ENCODE results near the gene KCNN4.
A peak's percentile ranks its signal among the peaks of the same experiment; 100 is the strongest.

DNA sequence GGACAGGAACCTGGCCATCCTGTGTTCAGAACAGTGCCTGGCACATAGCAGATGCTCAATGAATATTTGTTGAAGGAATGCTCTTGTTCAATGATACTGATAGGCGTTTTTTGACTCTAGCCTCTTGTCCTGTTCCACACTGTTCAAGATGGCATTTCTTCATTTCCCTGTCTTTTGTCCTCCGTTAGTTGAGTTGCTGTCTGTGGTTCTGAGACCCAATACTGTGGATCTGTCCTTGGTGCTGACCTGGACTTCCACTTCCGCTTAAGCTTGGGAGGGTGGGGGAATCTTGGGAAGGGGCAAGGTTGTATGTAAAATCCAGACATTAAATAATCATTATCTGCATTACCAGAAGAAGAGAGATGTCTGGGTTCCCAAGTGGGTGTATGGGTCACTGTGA is 8.3 kb upstream of the KCNN4 start:
- no peak for TF ChIP-seq RAD21 (IDR thresholded peaks at IDR 0.05)
- TF ChIP-seq, protein P1, sequence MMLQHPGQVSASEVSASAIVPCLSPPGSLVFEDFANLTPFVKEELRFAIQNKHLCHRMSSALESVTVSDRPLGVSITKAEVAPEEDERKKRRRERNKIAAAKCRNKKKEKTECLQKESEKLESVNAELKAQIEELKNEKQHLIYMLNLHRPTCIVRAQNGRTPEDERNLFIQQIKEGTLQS (IDR thresholded peaks at IDR 0.05), result no peak
- no peak for TF ChIP-seq CTCF (IDR thresholded peaks at IDR 0.05; ENCODE audit: low read depth, low read length, missing input control)
- no peak for TF ChIP-seq TAF1 (conservative IDR thresholded peaks at IDR 0.05)
- TF ChIP-seq JUND (IDR thresholded peaks at IDR 0.05), result no peak
- TF ChIP-seq, protein P2, sequence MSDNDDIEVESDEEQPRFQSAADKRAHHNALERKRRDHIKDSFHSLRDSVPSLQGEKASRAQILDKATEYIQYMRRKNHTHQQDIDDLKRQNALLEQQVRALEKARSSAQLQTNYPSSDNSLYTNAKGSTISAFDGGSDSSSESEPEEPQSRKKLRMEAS (IDR thresholded peaks at IDR 0.05), result no peak
- TF ChIP-seq GABPA (IDR thresholded peaks at IDR 0.05 in 1 of 2, conservative IDR thresholded peaks at IDR 0.05 in 1 of 2), result no peak
- TF ChIP-seq YY1 (IDR thresholded peaks at IDR 0.05), result no peak
- no peak for TF ChIP-seq SP1 (IDR thresholded peaks at IDR 0.05)
- TF ChIP-seq REST (IDR thresholded peaks at IDR 0.05), result peak; percentile 96
- no peak for TF ChIP-seq FOXA1 (IDR thresholded peaks at IDR 0.05)
- TF ChIP-seq, protein P3, sequence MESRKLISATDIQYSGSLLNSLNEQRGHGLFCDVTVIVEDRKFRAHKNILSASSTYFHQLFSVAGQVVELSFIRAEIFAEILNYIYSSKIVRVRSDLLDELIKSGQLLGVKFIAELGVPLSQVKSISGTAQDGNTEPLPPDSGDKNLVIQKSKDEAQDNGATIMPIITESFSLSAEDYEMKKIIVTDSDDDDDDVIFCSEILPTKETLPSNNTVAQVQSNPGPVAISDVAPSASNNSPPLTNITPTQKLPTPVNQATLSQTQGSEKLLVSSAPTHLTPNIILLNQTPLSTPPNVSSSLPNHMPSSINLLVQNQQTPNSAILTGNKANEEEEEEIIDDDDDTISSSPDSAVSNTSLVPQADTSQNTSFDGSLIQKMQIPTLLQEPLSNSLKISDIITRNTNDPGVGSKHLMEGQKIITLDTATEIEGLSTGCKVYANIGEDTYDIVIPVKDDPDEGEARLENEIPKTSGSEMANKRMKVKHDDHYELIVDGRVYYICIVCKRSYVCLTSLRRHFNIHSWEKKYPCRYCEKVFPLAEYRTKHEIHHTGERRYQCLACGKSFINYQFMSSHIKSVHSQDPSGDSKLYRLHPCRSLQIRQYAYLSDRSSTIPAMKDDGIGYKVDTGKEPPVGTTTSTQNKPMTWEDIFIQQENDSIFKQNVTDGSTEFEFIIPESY (IDR thresholded peaks at IDR 0.05), result no peak
- TF ChIP-seq EGR1 (IDR thresholded peaks at IDR 0.05; ENCODE audit: low read depth in 2 of 2), result no peak
- no peak for TF ChIP-seq RXRA (IDR thresholded peaks at IDR 0.05)

All from liver (tissue), 3 donors.